Measurements from ENCODE around the gene PTGES3. TPM values are rescaled to one million over a fixed set of nuclear protein-coding genes. Genes with fewer than 3 reads are reported as not detected.

Gene PTGES3
- total and polyA plus RNA-seq, 10 of the 15 experiments (the other 5 are each of a cell fraction or from before 2014, with no cell fraction given), result 117 to 520 (median 175) TPM

GRCh38 chr12:56645717-56646446 is 42.2 kb downstream of the PTGES3 start, which contains the start of gene ATP5F1B (continued):
- TF ChIP-seq E4F1 (IDR thresholded peaks at IDR 0.05; ENCODE audit: borderline replicate concordance, partially characterized antibody), result peak; percentile 56
- peak; percentile 100 for TF ChIP-seq POLR2AphosphoS5 (IDR thresholded peaks at IDR 0.05; ENCODE audit: low read length)
- TF ChIP-seq ELK1 (IDR thresholded peaks at IDR 0.05; ENCODE audit: low read depth, low read length), result no peak
- TF ChIP-seq NFYA (IDR thresholded peaks at IDR 0.05; ENCODE audit: borderline replicate concordance, low read depth, low read length), result peak; percentile 49
- TF ChIP-seq JUND (IDR thresholded peaks at IDR 0.05; ENCODE audit: low read depth, low read length), result no peak
- TF ChIP-seq E2F8 (IDR thresholded peaks at IDR 0.05; ENCODE audit: low read depth, partially characterized antibody), result peak; percentile 68
- TF ChIP-seq EZH2 (IDR thresholded peaks at IDR 0.05; ENCODE audit: borderline replicate concordance, control insufficient read depth, low read depth, low read length), result no peak
- peak; percentile 72; the same call in 1 of the 2 replicates for TF ChIP-seq TCF3 (IDR thresholded peaks at IDR 0.05; ENCODE audit: borderline replicate concordance, insufficient read depth, low read depth, low read length)
- peak; percentile 97 for TF ChIP-seq SMAD5 (IDR thresholded peaks at IDR 0.05; ENCODE audit: low read depth)
- TF ChIP-seq SMAD1 (IDR thresholded peaks at IDR 0.05; ENCODE audit: low read depth, partially characterized antibody), result peak; percentile 55
- TF ChIP-seq ZSCAN29 (IDR thresholded peaks at IDR 0.05), result no peak
- TF ChIP-seq BHLHE40 (IDR thresholded peaks at IDR 0.05; ENCODE audit: borderline replicate concordance in 1 of 2, low read depth in 2 of 2, low read length in 1 of 2), result peak; percentile 16 to 83; a peak in 3 of 4 replicates
- no peak; the same call in 1 of the 2 replicates for TF ChIP-seq MYB (IDR thresholded peaks at IDR 0.05; ENCODE audit: borderline replicate concordance, low read depth, low read length)
- no peak; the same call in 1 of the 2 replicates for TF ChIP-seq TARDBP (IDR thresholded peaks at IDR 0.05; ENCODE audit: borderline replicate concordance)
- TF ChIP-seq PKNOX1 (IDR thresholded peaks at IDR 0.05), result peak; percentile 100
- TF ChIP-seq HDAC2 (IDR thresholded peaks at IDR 0.05), result no peak
- peak; percentile 54; the same call in 1 of the 2 replicates for TF ChIP-seq RELB (IDR thresholded peaks at IDR 0.05; ENCODE audit: low read depth)
- peak; percentile 86 for TF ChIP-seq ATF7 (IDR thresholded peaks at IDR 0.05; ENCODE audit: low read depth)
- 0 out of 2 replicates have a peak, but pooled peaks have one; percentile 56 for TF ChIP-seq PAX8 (IDR thresholded peaks at IDR 0.05)
- no peak for TF ChIP-seq ZNF24 (IDR thresholded peaks at IDR 0.05)
- TF ChIP-seq CREM (IDR thresholded peaks at IDR 0.05; ENCODE audit: low read depth), result peak; percentile 95
